ENCODE data around the gene SPACA7. TPM values are rescaled to one million over a fixed set of nuclear protein-coding genes. Genes with fewer than 3 reads are reported as not detected.

Gene SPACA7
- total and polyA plus RNA-seq, 4 donors: not detected

Other genes with a start within 250 kb of the SPACA7 start
- 10 to 100 TPM; 23.2 to 31.0 TPM for gene TUBGCP3, start 211.8 kb downstream of the SPACA7 start, total RNA-seq
- gene TUBGCP3, start 211.8 kb downstream of the SPACA7 start, polyA plus RNA-seq (ENCODE audit: insufficient read length in 2 of 2): 10 to 100 TPM; 35.9 to 40.5 TPM

Data from spinal cord (tissue), 4 donors.